PC-3 (cell line): ENCODE results near the gene C11orf21. TPM values are rescaled to one million over a fixed set of nuclear protein-coding genes. Genes with fewer than 3 reads are reported as not detected.

Experiments
- ATAC-seq: fragments of 200-7000 bp; cut with Tn5 transposase; 2 replicates; pipeline ENCODE4 v1.9.1; 2020; ENCODE audit warnings: mild to moderate bottlenecking, moderate library complexity
- BruUV-seq: library from RNA; stranded (reverse); fragments of 400-500 nt; replicated peaks from 2 replicates; lab custom pipeline; 2021; lab: Mats Ljungman, UMichigan
- CTCF ChIA-PET: fragments of 300-600 bp; sonication (Branson Sonifier 250); formaldehyde crosslinking; loops from one replicate; lab custom pipeline; 2022; ENCODE audit warnings: antibody characterized with exemption; lab: Charles Lee
- POLR2A ChIA-PET: fragments of 300-600 bp; sonication (Branson Sonifier 250); formaldehyde crosslinking; loops from one replicate; lab custom pipeline; 2022; ENCODE audit warnings: antibody characterized with exemption; ENCODE audit not compliant: unreplicated experiment; lab: Charles Lee
- DNase-seq: peaks from one replicate; pipeline ENCODE4 v3.0.0-alpha.2; 2015
- H2AFZ ChIP-seq: fragments of 300-600 bp; sonication (generic); 2 replicates; pipeline ENCODE4 v1.6.0; 2016; ENCODE audit warnings: antibody characterized with exemption, low read length
- H3F3A ChIP-seq: fragments of 300-600 bp; sonication (generic); one replicate; pipeline ENCODE4 v1.6.0; 2017; ENCODE audit warnings: antibody characterized with exemption, low read length, control low read depth, mild to moderate bottlenecking; ENCODE audit not compliant: unreplicated experiment
- H3K27ac ChIP-seq: fragments of 300-600 bp; sonication (generic); 2 replicates; pipeline ENCODE4 v1.5.1; 2016; ENCODE audit warnings: mild to moderate bottlenecking, low read length
- H3K27me3 ChIP-seq: fragments of 300-600 bp; sonication (generic); 2 replicates; pipeline ENCODE4 v1.6.1; 2016; ENCODE audit warnings: low read length, mixed read lengths
- H3K36me3 ChIP-seq: fragments of 300-600 bp; sonication (generic); 2 replicates; pipeline ENCODE4 v1.6.1; 2016; ENCODE audit warnings: low read depth, mixed run types, low read length, mixed read lengths
- H3K4me1 ChIP-seq: fragments of 300-600 bp; sonication (generic); 2 replicates; pipeline ENCODE4 v1.5.1; 2016; ENCODE audit warnings: low read length; ENCODE audit not compliant: insufficient read depth
- H3K4me2 ChIP-seq: fragments of 300-600 bp; sonication (generic); 2 replicates; pipeline ENCODE4 v1.6.0; 2016; ENCODE audit warnings: low read length
- H3K4me3 ChIP-seq: fragments of 300-600 bp; sonication (generic); 2 replicates; pipeline ENCODE4 v1.5.1; 2016; ENCODE audit warnings: mild to moderate bottlenecking, low read length, mixed read lengths
- H3K79me2 ChIP-seq: fragments of 300-600 bp; sonication (generic); 2 replicates; pipeline ENCODE4 v1.6.1; 2017; ENCODE audit warnings: low read length, mixed read lengths
- H3K9ac ChIP-seq: fragments of 300-600 bp; sonication (generic); 2 replicates; pipeline ENCODE4 v1.6.0; 2016; ENCODE audit warnings: mild to moderate bottlenecking, low read length
- H3K9me2 ChIP-seq: fragments of 300-600 bp; sonication (generic); replicated peaks from 2 replicates; pipeline ENCODE4 v1.6.1; 2016; ENCODE audit warnings: mixed run types, low read length, mixed read lengths
- H3K9me3 ChIP-seq: fragments of 300-600 bp; sonication (generic); 2 replicates; pipeline ENCODE4 v1.6.1; 2016; ENCODE audit warnings: low read length, mixed read lengths
- H4K20me1 ChIP-seq: fragments of 300-600 bp; sonication (generic); 2 replicates; pipeline ENCODE4 v1.6.1; 2016; ENCODE audit warnings: low read length, mixed read lengths
- CTCF ChIP-seq: fragments of 300-600 bp; sonication (generic); conservative IDR thresholded peaks from 2 replicates; pipeline ENCODE4 v1.5.1; 2017; ENCODE audit warnings: antibody characterized with exemption, low read depth, mild to moderate bottlenecking, low read length
- EZH2 ChIP-seq: fragments of 300-600 bp; sonication (generic); IDR thresholded peaks from one replicate; pipeline ENCODE4 v1.6.1; 2017; ENCODE audit warnings: antibody characterized with exemption, mild to moderate bottlenecking, low read length; ENCODE audit not compliant: unreplicated experiment
- EZH2phosphoT487 ChIP-seq: fragments of 300-600 bp; sonication (generic); IDR thresholded peaks from 2 replicates; pipeline ENCODE4 v1.6.1; 2018; ENCODE audit warnings: mild to moderate bottlenecking, antibody characterized with exemption, low read length, borderline replicate concordance
- intact Hi-C: fragments of 100-400 bp; cut with micrococcal nuclease; formaldehyde crosslinking; loops from 2 replicates; pipeline ENCODE4 v1.9.0; 2023
- total RNA-seq: library from RNA; depleted of rRNA; stranded (reverse); fragments of >200 nt; gene quantifications from 2 replicates; pipeline ENCODE4 v1.2.3, GENCODE V29; 2014

Gene C11orf21
- total RNA-seq, 1 experiment from 2014 or later: not detected

GRCh38 chr11:2320568-2321310, 19.0 kb upstream of the C11orf21 start:
- Histone ChIP-seq H3K9me2 (no peaks in the 10 kb centered on the region), H3K9me3 (no peaks in the 10 kb centered on the region), H3K27me3 (no peaks in the 10 kb centered on the region), H3K27ac (no peak overlapping the region), H3K79me2 (no peaks in the 10 kb centered on the region), H3F3A (no peaks in the 10 kb centered on the region), H3K4me1 (peaks cover 4% of the 10 kb centered on the region; the same call in 1 of the 2 replicates), H4K20me1 (no peaks in the 10 kb centered on the region), H2AFZ (no peak overlapping the region), H3K36me3 (no peaks in the 10 kb centered on the region), H3K4me3 (no peak overlapping the region), H3K9ac (no peak overlapping the region), H3K4me2 (no peak overlapping the region)
- no TSS peak for BruUV-seq
- intact Hi-C loops: no loop called here
- TF ChIP-seq CTCF (no peak), EZH2phosphoT487 (no peak), EZH2 (no peak)
- POLR2A ChIA-PET: no interaction called here
- CTCF ChIA-PET: no interaction called here
- DNase-seq (no peak), ATAC-seq (no peak)

GRCh38 chr11:2319791-2320472, 18.2 kb upstream of the C11orf21 start:
- Histone ChIP-seq H2AFZ (no peak overlapping the region), H3K4me1 (no peaks in the 10 kb centered on the region), H3K9me2 (no peaks in the 10 kb centered on the region), H3K4me3 (no peak overlapping the region), H3K9ac (no peak overlapping the region), H3F3A (no peaks in the 10 kb centered on the region), H3K27me3 (no peaks in the 10 kb centered on the region), H3K79me2 (no peaks in the 10 kb centered on the region), H3K4me2 (no peak overlapping the region), H3K9me3 (no peaks in the 10 kb centered on the region), H3K27ac (no peak overlapping the region), H3K36me3 (no peaks in the 10 kb centered on the region), H4K20me1 (no peaks in the 10 kb centered on the region)
- ATAC-seq (no peak), DNase-seq (no peak)
- no peak for TF ChIP-seq EZH2phosphoT487
- TF ChIP-seq EZH2: no peak
- no peak for TF ChIP-seq CTCF
- no TSS peak for BruUV-seq
- intact Hi-C loops: no loop called here
- ChIA-PET POLR2A (no interaction called here), CTCF (no interaction called here)

GRCh38 chr11:2318707-2319106, 17.0 kb upstream of the C11orf21 start:
- no peak overlapping the region for H3K27ac ChIP-seq
- H3K27me3 ChIP-seq: no peaks in the 10 kb centered on the region
- no peaks in the 10 kb centered on the region for H3F3A ChIP-seq
- BruUV-seq: no TSS peak
- H4K20me1 ChIP-seq: no peaks in the 10 kb centered on the region
- H3K36me3 ChIP-seq: no peaks in the 10 kb centered on the region
- intact Hi-C loops: no loop called here
- no peak overlapping the region for H3K4me3 ChIP-seq
- no peaks in the 10 kb centered on the region for H3K9me3 ChIP-seq
- H3K9me2 ChIP-seq: no peaks in the 10 kb centered on the region
- H2AFZ ChIP-seq: no peak overlapping the region
- no peak overlapping the region for H3K9ac ChIP-seq
- DNase-seq: no peak
- H3K79me2 ChIP-seq: no peaks in the 10 kb centered on the region
- CTCF ChIA-PET: no interaction called here
- no peak for ATAC-seq
- no peak overlapping the region for H3K4me2 ChIP-seq
- POLR2A ChIA-PET: no interaction called here
- no peaks in the 10 kb centered on the region for H3K4me1 ChIP-seq
- no peak for TF ChIP-seq EZH2phosphoT487
- no peak for TF ChIP-seq CTCF
- no peak for TF ChIP-seq EZH2
